HG03045 (cell line): ENCODE results near the gene DAB1.

Experiments used
- ATAC-seq: cut with Tn5 transposase; IDR thresholded peaks from one replicate; pipeline ENCODE4 v1.9.1; 2021; ENCODE audit warnings: mild to moderate bottlenecking, moderate library complexity; ENCODE audit not compliant: unreplicated experiment

The DAB1 gene

DNA sequence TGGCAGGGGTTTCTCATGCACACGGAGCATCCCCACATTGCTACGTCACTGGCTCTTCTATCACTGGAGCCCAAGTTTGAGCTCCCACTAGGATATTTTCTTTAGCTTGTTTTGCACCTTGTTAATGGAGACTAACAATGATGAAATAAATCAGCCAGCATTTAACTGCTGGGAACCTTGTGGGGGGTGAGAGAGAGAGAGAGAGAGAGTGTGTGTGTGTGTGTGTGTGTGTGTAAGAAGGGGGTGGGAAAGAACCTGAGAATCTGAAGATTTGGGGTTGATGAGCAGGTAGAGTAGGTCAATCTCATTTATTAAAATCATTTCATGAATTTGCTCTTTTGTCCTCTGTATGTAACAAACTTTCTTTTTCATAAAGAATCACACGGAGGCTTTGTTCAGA is 458.7 kb downstream of the DAB1 start:
- no peak for ATAC-seq

DNA sequence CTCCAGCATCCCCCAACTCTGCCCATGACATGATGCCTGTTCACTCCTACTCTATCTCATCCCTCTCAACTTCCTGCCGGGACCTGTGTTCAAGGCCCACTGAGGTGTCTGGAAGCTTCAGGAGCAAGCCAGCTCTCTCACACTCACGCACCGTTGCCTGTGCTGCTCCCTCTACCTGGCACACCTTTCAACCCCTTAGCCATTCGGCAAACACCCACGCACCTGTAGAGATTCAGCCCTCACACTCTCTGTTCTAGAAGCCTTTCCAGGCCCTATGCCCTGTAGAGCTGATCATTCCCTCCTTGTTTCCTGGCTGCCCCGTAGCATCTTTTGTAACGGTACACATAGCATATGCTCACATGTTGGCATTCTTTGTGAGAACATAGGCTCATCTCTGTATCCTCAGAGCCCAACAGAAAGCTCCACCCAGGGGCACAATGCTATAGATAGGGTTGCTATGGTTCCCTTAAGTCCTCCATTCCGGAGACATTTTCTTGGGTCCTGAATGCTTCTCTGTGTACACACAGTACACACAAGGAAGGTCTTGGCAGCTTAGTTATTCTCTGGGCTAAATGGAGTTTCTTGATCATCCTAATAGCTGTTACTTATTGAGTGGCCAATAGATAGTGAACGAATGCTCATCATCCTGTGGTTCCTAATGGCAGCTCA is 459.4 kb downstream of the DAB1 start:
- no peak for ATAC-seq

DNA sequence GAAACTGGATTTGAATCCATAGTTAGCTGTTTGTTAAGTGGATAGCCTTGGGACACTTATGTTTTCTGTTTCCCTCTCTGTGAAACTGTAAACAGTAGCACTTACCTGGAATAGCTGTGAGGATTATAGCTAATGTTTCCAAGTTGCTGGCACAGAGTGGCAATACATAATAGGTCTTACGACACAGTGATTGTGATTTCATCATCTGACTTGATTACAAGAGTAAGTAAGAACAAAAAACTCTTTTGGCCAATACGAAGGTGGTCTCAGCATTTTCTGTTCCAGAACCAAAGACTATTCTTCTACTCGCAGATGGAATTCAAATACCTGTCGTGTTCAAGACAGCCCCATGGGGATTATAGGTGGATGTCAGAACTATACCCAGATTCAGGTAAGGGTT is 460.2 kb downstream of the DAB1 start:
- no peak for ATAC-seq

DNA sequence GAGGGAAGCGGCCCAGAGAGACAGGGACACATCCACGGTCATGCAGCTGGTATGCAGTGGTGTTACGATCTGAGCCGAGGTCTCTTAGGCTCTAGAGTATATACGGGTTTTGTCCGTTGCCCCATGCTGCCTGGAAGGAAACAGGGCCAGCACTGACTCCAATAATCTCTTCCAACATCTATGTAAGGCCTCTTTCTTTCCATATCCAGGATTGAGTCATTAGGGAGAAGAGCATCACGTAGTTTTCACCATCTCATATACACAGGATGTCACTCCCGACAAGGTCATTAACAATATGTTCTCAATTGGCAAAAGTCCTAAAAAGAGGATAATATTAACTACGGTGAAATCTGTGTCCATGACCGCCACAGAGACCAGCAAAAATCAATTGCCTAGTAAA is 462.4 kb downstream of the DAB1 start:
- ATAC-seq = no peak

DNA sequence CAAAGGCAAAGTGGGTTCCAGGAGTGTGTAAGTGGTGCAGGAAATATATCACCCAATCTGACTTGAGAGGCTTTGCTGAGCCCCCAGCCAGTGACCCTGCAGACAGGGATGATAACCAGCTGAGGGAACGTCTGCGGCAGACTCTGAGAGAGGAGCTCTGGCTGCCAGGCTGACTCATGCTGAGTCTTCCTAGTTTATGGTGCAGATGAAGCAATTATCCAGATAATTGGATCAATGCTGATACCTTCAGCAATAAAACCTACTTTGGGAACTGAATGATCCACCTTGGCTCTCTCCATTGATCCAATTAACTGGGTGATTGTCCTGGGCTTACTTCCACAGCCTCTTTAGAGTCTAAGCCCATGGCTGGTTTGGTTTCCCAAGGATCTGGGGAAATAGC is 465.3 kb downstream of the DAB1 start:
- ATAC-seq = no peak

DNA sequence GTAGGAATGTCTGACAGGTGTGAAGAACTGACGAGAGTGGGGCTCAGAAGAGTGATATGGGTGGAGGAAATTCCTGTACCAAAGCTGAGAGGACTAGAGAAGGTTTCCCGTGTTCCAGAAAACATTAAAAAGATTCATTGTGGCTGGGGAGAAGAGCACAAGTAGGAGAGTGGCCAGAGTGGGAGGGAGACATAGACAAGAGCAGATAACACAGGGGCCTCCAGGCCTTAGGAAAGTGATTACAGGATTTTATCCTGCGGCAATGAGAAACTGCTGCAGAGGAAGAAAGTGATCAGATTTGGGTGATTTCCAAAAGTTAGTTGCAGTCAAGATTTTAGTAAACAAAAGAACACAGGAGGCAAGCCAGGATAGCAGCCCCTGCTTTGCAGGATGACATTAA is 465.9 kb downstream of the DAB1 start:
- ATAC-seq = no peak

DNA sequence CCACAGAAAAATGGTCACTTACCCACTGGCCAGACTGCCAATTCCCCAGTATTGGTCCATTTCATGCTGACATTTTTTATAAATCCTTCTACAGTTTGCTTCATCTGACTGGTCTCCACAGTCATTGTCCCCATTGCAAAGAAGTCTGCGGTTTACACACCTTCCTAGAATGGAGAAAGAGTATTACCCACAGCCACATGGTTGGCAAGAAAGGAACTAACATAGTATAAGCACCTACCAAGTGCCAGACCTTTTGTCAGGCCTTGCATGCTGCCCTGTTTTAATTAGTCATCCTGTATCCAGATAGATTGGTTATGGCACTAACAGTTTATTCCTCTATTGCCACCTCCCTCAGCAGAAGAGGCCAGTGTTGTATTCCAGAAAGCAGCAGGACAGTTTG is 469.2 kb downstream of the DAB1 start:
- no peak for ATAC-seq

DNA sequence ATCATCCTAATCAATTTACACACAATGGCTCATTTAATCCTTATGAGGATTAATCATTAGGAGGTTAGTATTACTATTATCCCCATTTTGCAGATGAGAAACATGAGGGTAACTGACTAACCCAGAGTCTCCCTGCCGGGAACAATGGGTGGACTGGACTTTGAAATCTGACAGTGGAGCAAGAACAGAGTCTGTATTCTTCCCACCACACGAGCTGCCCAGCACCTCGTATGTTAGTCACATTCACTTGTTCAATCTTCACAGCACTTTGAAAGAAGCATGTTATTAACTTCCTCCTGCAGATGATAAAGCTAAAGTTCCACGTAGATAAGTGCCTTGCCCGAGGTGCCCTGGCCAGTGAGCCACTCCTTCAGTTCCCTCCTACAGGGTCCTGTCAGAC is 470.5 kb downstream of the DAB1 start:
- ATAC-seq = no peak

DNA sequence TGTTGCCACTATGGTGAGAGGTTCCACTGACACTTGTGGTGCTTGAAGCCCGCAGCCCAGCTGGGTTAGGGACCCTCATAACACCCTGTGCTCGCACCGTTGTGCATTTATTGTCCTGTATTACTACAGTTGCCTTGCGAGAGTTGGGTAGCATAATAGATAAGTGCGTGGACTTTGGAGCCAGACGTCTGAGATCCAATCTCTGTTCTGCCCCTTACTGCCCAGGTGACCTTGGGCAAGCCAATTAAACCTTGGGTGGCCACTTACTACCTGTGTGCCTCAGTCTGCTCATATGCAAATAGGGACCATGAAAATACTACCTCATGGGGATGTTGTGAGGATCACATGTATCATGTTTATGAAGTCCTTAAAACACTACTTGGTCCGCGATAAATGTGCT is 471.4 kb downstream of the DAB1 start:
- ATAC-seq = no peak

DNA sequence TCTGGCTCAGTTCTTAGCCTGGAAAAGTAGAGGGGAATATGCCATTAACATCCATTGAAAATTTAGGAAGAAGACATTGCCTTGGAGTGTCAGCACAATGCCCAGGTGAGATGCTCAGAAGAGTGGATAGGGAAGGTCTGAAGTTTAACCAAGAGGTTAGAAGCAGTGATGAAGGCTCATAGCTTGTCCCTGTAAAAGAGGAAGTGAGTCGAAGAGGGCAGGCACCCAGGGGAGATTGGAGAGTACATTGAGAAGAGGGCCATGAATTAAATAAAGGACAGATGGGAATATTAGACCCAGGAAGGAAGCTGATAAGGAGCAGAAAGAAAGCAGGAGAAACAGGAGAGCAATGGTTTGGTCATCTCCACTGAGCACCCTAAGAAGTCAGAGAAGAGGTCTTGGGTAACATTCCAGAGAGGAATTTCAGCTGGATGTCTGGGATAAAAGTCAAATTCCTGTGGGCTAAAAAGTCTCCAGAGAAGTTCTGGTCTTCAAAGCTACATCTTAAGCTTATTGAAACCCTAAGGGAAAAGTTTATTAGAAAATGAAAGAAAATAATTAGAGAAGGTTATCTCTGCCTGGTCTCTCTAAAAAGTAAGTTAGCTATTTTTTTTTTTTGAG is 475.3 kb downstream of the DAB1 start:
- ATAC-seq = no peak
